ENCODE results near the gene FGF23. TPM values are rescaled to one million over a fixed set of nuclear protein-coding genes. Genes with fewer than 3 reads are reported as not detected.

FGF23 gene
- polyA plus RNA-seq, 1 donor (not counting 4 experiments of a cell fraction or from before 2014, with no cell fraction given) = not detected

GRCh38 chr12:4325966-4326365 is 53.5 kb downstream of the FGF23 start:
- Histone ChIP-seq H3K9me3 (ENCODE audit: control insufficient read depth, low read depth, low read length) (no peaks in the 10 kb centered on the region), H3K4me3 (ENCODE audit: control insufficient read depth in 2 of 3, extremely low read depth in 1 of 3, insufficient read depth in 2 of 3, low read depth in 1 of 3, low read length in 3 of 3) (no peak overlapping the region), H3K9me1 (ENCODE audit: control insufficient read depth, extremely low read depth, insufficient read depth, low read length) (no peaks in the 10 kb centered on the region), H3K9ac (ENCODE audit: control insufficient read depth, extremely low read depth, insufficient read depth, low read length) (no peak overlapping the region), H4K20me1 (ENCODE audit: control insufficient read depth, extremely low read depth, insufficient read depth, low read length) (peaks cover 2% of the 10 kb centered on the region), H2AFZ (ENCODE audit: control insufficient read depth, low read length) (no peak overlapping the region), H3K36me3 (ENCODE audit: control insufficient read depth in 2 of 2, extremely low read depth in 1 of 2, insufficient read depth in 2 of 2, low read length in 2 of 2) (peaks cover 0 to 12% of the 10 kb centered on the region in 2 experiments), H3K27ac (ENCODE audit: control insufficient read depth, insufficient read depth, low read length) (no peak overlapping the region), H3K79me2 (ENCODE audit: control insufficient read depth, insufficient read depth, low read length) (peaks cover 96% of the 10 kb centered on the region), H3K4me1 (ENCODE audit: control insufficient read depth, extremely low read depth, insufficient read depth, low read length) (peaks cover 11% of the 10 kb centered on the region), H3K27me3 (ENCODE audit: control insufficient read depth, extremely low read depth, insufficient read depth, low read length) (no peaks in the 10 kb centered on the region), H3K4me2 (ENCODE audit: control insufficient read depth, extremely low read depth, insufficient read depth, low read depth, low read length) (no peak overlapping the region)
- dilution Hi-C loops (cut with MboI; ENCODE audit: extremely low pct_ligation_motif_present, low sequenced_read_pairs) = no loop called here
- TF ChIP-seq CTCF (optimal IDR thresholded peaks at IDR 0.05 in 1 of 3, IDR thresholded peaks at IDR 0.05 in 1 of 3, conservative IDR thresholded peaks at IDR 0.05 in 1 of 3; ENCODE audit: extremely low read depth in 1 of 3, insufficient read depth in 2 of 3, low read length in 3 of 3) (no peak), EZH2 (IDR thresholded peaks at IDR 0.05; ENCODE audit: low read length) (no peak)
- FAIRE-seq (no peak), DNase-seq (ENCODE audit: low read depth, low spot score) (no peak)

- dilution Hi-C loops (cut with MboI; ENCODE audit: extremely low pct_ligation_motif_present, low sequenced_read_pairs) = no loop called here
- Histone ChIP-seq H3K79me2 (ENCODE audit: control insufficient read depth, insufficient read depth, low read length) (peaks cover 80% of the 10 kb centered on the region), H3K9ac (ENCODE audit: control insufficient read depth, extremely low read depth, insufficient read depth, low read length) (no peak overlapping the region), H3K4me3 (ENCODE audit: control insufficient read depth in 2 of 3, extremely low read depth in 1 of 3, insufficient read depth in 2 of 3, low read depth in 1 of 3, low read length in 3 of 3) (no peak overlapping the region), H3K9me1 (ENCODE audit: control insufficient read depth, extremely low read depth, insufficient read depth, low read length) (no peaks in the 10 kb centered on the region), H2AFZ (ENCODE audit: control insufficient read depth, low read length) (no peak overlapping the region), H3K9me3 (ENCODE audit: control insufficient read depth, low read depth, low read length) (no peaks in the 10 kb centered on the region), H3K4me2 (ENCODE audit: control insufficient read depth, extremely low read depth, insufficient read depth, low read depth, low read length) (no peak overlapping the region), H3K36me3 (ENCODE audit: control insufficient read depth in 2 of 2, extremely low read depth in 1 of 2, insufficient read depth in 2 of 2, low read length in 2 of 2) (peaks cover 0 to 7% of the 10 kb centered on the region in 2 experiments), H3K27ac (ENCODE audit: control insufficient read depth, insufficient read depth, low read length) (no peak overlapping the region), H3K4me1 (ENCODE audit: control insufficient read depth, extremely low read depth, insufficient read depth, low read length) (peaks cover 13% of the 10 kb centered on the region), H4K20me1 (ENCODE audit: control insufficient read depth, extremely low read depth, insufficient read depth, low read length) (peaks cover 2% of the 10 kb centered on the region), H3K27me3 (ENCODE audit: control insufficient read depth, extremely low read depth, insufficient read depth, low read length) (no peaks in the 10 kb centered on the region)
- DNase-seq (ENCODE audit: low read depth, low spot score) (no peak), FAIRE-seq (no peak)
- TF ChIP-seq EZH2 (IDR thresholded peaks at IDR 0.05; ENCODE audit: low read length) (no peak), CTCF (optimal IDR thresholded peaks at IDR 0.05 in 1 of 3, IDR thresholded peaks at IDR 0.05 in 1 of 3, conservative IDR thresholded peaks at IDR 0.05 in 1 of 3; ENCODE audit: extremely low read depth in 1 of 3, insufficient read depth in 2 of 3, low read length in 3 of 3) (no peak)
Observed at GRCh38 chr12:4324366-4324765, 55.1 kb downstream of the FGF23 start.
